ENCODE results near the gene HERC4.
"Not testable (repeated sequence)": the region's sequence is repeated elsewhere in the genome, so short reads cannot be mapped to it uniquely, and the experiment has no call there.

The HERC4 gene

DNA sequence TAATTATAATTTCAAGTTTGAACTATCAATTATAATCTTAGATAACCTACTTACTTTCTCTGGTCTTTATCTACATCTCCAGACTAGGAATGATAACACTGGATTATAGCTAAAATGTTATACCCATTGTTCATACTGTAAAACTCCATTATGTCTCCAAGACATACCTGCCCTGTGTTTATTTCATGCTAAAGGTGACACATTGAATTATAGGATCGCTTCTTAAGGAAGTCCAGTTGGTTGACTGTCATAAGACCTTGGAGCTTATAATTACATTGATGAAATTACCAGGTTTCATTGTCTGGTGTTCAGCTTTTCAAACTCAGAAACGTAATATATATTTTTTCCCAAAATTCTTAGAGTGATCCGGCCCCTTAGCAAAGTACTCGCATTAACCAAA is 15.5 kb upstream of the HERC4 start:
- no peak for FAIRE-seq

GRCh38 chr10:68088740-68089139 is 13.7 kb upstream of the HERC4 start:
- FAIRE-seq: no peak

- FAIRE-seq: no peak
Observed at GRCh38 chr10:68087685-68088401, 12.8 kb upstream of the HERC4 start.

- no peak for FAIRE-seq
Observed at GRCh38 chr10:68086910-68087684, 12.0 kb upstream of the HERC4 start.

- no peak for FAIRE-seq
Observed at GRCh38 chr10:68086011-68086410, 10.9 kb upstream of the HERC4 start.

- FAIRE-seq: no peak
Observed at GRCh38 chr10:68084469-68084868, 9.4 kb upstream of the HERC4 start.

GRCh38 chr10:68083953-68084352 is 8.9 kb upstream of the HERC4 start:
- no peak for FAIRE-seq

DNA sequence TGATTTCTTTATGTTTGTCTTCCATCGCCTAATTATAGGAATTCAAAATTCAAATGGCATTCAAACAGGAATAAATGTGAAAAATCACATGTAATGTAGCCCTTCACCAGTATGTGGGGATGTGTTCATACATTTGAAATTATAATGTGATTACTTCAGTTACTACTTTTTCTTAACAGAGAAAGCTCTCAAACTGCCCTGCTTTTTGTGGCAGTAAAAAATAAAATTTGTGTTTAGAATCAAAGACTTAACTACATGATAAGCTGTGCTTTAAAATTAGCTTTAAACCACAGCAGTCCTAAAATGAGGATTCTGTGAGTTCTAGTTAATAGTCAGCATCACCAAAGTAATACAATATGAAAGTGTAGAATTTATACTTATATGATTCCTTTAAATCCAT is 7.8 kb upstream of the HERC4 start:
- FAIRE-seq: peak; percentile 82

DNA sequence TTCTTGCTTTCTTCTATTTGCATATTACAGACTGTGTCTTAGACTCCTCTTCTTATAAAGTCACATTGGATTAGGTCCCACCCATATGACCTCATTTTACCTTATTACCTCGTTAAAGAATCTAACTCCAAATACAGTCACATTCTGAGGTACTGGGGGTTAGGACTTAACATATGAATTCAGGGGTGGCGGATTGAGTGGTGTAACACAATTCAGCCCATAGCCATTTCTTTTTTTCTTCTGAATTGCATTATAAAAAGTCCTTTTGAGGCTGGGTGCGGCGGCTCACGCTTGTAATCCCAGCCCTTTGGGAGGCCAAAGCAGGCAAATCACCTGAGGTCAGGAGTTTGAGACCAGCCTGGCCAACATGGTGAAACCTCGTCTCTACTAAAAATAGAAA is 6.8 kb upstream of the HERC4 start:
- no peak for FAIRE-seq

DNA sequence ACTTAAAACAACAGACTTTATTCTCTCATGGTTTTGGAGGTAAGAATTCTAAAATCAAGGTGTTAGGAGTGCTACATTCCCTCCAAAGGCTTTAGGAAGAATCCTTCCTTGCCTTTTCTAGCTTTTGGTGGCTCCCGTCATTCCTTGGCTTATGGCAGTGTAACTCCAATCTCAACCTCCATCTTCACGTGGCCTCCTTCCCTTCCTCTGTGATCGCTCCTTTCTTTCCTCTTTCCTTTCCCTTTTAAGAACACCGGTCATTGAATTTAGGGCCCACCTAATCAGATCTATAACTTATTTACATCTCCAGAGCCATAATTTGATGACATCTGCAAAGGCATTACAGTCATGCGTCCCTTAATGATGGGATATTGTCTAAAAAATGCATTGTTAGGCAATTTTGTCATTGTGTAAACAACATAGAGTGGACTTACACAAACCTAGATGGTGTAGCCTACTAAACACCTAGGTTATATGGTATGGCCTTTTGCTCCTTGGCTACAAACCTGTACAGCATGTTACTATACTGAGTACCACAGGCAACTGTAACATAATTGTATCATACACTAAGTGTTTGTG is 5.9 kb upstream of the HERC4 start:
- FAIRE-seq: no peak

DNA sequence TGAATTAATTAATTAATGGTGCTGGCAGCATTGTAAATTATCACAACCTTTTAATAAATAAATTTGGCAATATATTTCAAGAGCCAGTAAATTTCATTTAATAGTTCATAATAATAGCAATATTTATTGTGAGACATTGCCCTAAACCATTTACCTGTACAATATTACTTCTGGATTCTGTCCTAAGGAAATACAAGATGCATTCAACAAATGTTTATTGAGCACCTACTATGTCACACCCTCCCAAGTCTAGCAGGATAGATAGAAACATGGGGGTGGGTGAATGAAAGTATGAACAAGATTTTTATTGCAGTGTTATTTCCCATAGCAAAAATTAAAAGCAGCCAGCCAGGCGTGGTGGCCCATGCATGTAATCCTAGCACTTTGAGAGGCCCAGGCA is 4.4 kb upstream of the HERC4 start:
- FAIRE-seq: no peak

DNA sequence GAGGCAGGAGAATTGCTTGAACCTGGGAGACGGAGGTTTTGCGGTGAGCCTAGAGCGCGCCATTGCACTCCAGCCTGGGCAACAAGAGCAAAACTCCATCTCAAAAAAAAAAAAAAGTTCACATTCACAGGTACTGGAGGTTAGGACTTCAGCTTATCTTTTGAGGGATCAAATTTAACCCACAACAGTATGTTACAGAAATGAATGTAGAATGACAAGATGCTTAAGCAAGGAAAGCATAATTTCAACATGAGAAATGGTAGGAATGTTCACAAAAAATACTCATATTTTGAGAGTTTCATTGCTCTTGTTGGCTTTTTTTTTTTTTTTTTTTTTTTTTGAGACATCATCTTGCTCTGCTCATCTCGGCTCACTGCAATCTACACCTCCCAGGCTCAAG is 1.9 kb upstream of the HERC4 start:
- no peak for FAIRE-seq

DNA sequence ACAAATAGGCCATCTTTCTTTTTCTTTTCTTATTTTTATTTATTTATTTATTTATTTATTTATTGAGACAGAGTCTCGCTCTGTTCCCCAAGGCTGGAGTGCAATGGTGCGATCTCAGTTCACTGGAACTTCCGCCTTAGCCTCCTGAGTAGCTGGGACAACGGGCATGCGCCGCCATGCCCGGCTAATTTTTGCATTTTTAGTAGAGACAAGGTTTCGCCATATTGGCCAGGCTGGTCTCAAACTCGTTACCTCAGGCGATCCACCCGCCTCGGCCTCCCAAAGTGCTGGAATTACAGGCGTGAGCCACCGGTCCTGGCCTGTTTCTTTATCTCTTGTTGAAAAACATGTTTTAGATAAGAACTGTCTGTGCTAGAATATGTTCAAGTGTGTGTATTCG is 998 bp upstream of the HERC4 start:
- not testable (repeated sequence) for FAIRE-seq

GRCh38 chr10:68075550-68076004 is 494 bp upstream of the HERC4 start:
- FAIRE-seq: no peak

- FAIRE-seq: no peak
Observed at GRCh38 chr10:68074031-68074774, 880 bp downstream of the HERC4 start.

DNA sequence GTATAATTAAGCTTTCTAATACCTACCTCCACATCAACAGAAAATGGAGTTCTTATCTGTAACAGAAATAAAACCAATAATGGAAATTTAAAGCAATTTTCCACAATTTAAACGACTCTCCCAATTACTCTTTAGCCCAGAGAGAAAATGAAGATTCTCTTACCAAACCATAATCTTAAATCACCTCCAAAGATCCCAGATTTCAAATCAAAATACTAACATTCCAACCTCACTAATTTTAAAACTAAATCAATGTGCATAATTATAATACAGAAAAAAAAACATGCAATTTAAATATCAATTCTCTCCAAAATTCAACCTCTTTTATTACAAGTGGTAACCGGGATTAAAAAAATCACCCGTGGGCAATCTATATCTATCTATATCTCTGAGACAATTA is 1.5 kb downstream of the HERC4 start:
- FAIRE-seq: no peak

DNA sequence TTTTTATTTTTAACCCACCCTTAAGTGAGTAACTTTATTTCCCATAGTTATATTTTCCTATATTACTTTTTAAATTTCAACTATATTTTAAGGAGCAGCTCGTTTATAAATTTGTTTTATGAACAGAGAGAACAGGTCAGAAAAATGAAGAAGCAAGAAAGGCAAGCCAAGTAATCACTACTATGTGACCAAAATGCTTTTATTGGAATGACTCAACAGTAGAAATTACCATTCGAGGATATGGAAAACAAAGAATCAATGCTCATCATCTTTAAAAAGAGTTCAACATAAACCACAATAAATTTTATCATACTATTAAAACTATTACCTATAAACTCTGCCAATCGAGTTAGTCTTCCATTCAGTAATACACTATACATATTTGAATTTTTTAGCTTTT is 7.6 kb downstream of the HERC4 start:
- FAIRE-seq: no peak

DNA sequence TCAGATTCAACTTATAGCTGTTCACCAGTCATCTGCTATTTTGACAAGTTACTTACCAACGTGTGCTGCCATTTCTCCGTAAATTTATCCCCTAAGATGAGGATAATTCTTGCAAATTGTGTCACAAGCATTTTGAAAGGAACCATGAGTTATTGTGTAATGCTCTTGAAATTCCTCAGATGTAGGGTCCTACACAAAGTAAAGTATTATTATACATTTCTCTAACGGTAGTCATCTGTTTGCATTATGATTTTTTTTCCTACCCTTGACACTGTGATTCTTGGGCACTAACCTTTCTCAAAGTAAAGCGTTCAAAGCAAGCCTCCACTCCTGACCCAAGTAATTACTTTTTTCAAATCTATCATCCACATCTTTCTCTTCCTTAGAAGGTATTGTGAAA is 8.1 kb downstream of the HERC4 start:
- FAIRE-seq: no peak

- no peak for FAIRE-seq
Observed at GRCh38 chr10:68053553-68053952, 21.5 kb downstream of the HERC4 start.

DNA sequence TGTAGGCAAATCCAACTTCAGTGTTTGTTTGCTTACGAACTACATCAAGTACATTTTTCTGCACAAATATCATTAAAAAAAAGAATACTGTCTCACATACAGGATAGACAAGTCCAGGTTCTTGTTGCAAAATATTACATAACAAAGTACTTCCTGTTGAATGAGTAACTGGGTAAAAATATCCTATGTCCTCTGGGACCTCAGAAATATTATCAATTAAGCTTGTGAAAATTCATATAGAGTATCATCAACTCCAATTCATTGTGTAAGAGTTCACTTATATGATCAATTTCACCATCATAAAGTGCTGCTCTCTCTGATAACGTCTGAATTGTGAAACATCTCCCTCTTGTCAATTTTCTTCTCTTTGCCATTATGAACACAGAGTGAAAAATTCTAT is 22.6 kb downstream of the HERC4 start:
- no peak for FAIRE-seq

GRCh38 chr10:68049289-68050078 is 25.6 kb downstream of the HERC4 start:
- FAIRE-seq: no peak

GRCh38 chr10:68047554-68048327 is 27.3 kb downstream of the HERC4 start:
- no peak for FAIRE-seq

Data from endometrium (tissue), 2 donors.